ENCODE results near the gene NXPE1. TPM values are rescaled to one million over a fixed set of nuclear protein-coding genes. Genes with fewer than 3 reads are reported as not detected.
"Not testable (repeated sequence)": the region's sequence is repeated elsewhere in the genome, so short reads cannot be mapped to it uniquely, and the experiment has no call there.

The NXPE1 gene
- polyA plus RNA-seq, 1 donor (not counting 4 experiments of a cell fraction or from before 2014, with no cell fraction given) = not detected

DNA sequence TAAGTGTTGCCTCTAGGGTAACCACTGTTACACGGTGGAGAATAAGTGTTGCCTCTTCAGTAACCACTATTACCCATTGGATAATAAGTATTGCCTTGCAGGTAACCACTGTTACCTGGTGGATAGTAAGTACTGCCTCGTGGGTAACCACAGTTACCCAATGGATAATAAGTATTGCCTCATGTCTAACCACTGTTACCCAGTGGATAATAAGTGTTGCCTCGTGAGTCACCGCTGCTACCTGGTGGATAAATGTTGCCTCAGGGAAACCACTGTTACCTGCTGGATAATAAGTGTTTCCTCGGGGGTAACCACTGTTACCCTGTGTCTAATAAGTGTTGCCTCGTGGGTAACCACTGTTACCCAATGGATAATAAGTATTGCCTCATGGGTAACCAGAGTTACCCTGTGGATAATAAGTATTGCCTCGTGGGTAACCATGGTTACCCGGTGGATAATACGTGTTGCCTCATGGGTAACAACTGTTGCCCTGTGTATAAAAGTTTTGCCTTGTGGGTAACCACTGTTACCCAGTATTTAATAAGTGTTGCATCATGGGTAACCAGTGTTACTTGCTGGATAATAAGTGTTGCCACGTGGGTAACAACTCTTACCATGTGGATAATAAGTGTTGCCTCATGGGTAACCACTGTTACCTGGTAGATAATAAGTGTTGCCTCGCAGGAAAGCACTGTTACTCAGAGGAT lies 48.2 kb upstream of the NXPE1 start:
- Histone ChIP-seq H3K9ac (ENCODE audit: control insufficient read depth, extremely low read depth, insufficient read depth, low read length) (no peak overlapping the region), H3K27me3 (ENCODE audit: control insufficient read depth, extremely low read depth, insufficient read depth, low read length) (no peaks in the 10 kb centered on the region), H3K4me1 (ENCODE audit: control insufficient read depth, extremely low read depth, insufficient read depth, low read length) (no peaks in the 10 kb centered on the region), H3K27ac (ENCODE audit: control insufficient read depth, insufficient read depth, low read length) (no peak overlapping the region), H3K9me3 (ENCODE audit: control insufficient read depth, low read depth, low read length) (peaks cover 5% of the 10 kb centered on the region), H3K36me3 (ENCODE audit: control insufficient read depth in 2 of 2, extremely low read depth in 1 of 2, insufficient read depth in 2 of 2, low read length in 2 of 2) (no peaks in the 10 kb centered on the region), H2AFZ (ENCODE audit: control insufficient read depth, low read length) (no peak overlapping the region), H3K9me1 (ENCODE audit: control insufficient read depth, extremely low read depth, insufficient read depth, low read length) (no peaks in the 10 kb centered on the region), H3K79me2 (ENCODE audit: control insufficient read depth, insufficient read depth, low read length) (no peaks in the 10 kb centered on the region), H3K4me2 (ENCODE audit: control insufficient read depth, extremely low read depth, insufficient read depth, low read depth, low read length) (no peak overlapping the region), H4K20me1 (ENCODE audit: control insufficient read depth, extremely low read depth, insufficient read depth, low read length) (no peaks in the 10 kb centered on the region), H3K4me3 (ENCODE audit: control insufficient read depth in 2 of 3, extremely low read depth in 1 of 3, insufficient read depth in 2 of 3, low read depth in 1 of 3, low read length in 3 of 3) (no peak overlapping the region)
- dilution Hi-C loops (cut with MboI; ENCODE audit: extremely low pct_ligation_motif_present, low sequenced_read_pairs) = no loop called here
- DNase-seq (ENCODE audit: low read depth, low spot score) (no peak), FAIRE-seq (no peak)
- no peak for TF ChIP-seq CTCF (optimal IDR thresholded peaks at IDR 0.05 in 1 of 3, IDR thresholded peaks at IDR 0.05 in 1 of 3, conservative IDR thresholded peaks at IDR 0.05 in 1 of 3; ENCODE audit: extremely low read depth in 1 of 3, insufficient read depth in 2 of 3, low read length in 3 of 3)
- no peak for TF ChIP-seq EZH2 (IDR thresholded peaks at IDR 0.05; ENCODE audit: low read length)

GRCh38 chr11:114606802-114607075 lies 47.1 kb upstream of the NXPE1 start:
- H3K27ac ChIP-seq (ENCODE audit: control insufficient read depth, insufficient read depth, low read length); H2AFZ ChIP-seq (ENCODE audit: control insufficient read depth, low read length); H4K20me1 ChIP-seq (ENCODE audit: control insufficient read depth, extremely low read depth, insufficient read depth, low read length); H3K9me3 ChIP-seq (ENCODE audit: control insufficient read depth, low read depth, low read length); H3K4me1 ChIP-seq (ENCODE audit: control insufficient read depth, extremely low read depth, insufficient read depth, low read length); FAIRE-seq; H3K4me3 ChIP-seq (ENCODE audit: control insufficient read depth in 2 of 3, extremely low read depth in 1 of 3, insufficient read depth in 2 of 3, low read depth in 1 of 3, low read length in 3 of 3); H3K4me2 ChIP-seq (ENCODE audit: control insufficient read depth, extremely low read depth, insufficient read depth, low read depth, low read length); dilution Hi-C loops (cut with MboI; ENCODE audit: extremely low pct_ligation_motif_present, low sequenced_read_pairs); H3K36me3 ChIP-seq (ENCODE audit: control insufficient read depth in 2 of 2, extremely low read depth in 1 of 2, insufficient read depth in 2 of 2, low read length in 2 of 2); H3K79me2 ChIP-seq (ENCODE audit: control insufficient read depth, insufficient read depth, low read length); H3K9ac ChIP-seq (ENCODE audit: control insufficient read depth, extremely low read depth, insufficient read depth, low read length); H3K9me1 ChIP-seq (ENCODE audit: control insufficient read depth, extremely low read depth, insufficient read depth, low read length); H3K27me3 ChIP-seq (ENCODE audit: control insufficient read depth, extremely low read depth, insufficient read depth, low read length); DNase-seq (ENCODE audit: low read depth, low spot score): not testable (repeated sequence)

Measured in keratinocyte (primary cell).